Sigmoid colon (tissue), 7 donors: Measurements from ENCODE around the gene MT1F. TPM values are rescaled to one million over a fixed set of nuclear protein-coding genes. Genes with fewer than 3 reads are reported as not detected.
"Not testable (repeated sequence)": the region's sequence is repeated elsewhere in the genome, so short reads cannot be mapped to it uniquely, and the experiment has no call there.

ENCODE experiments used
- DNase-seq: peaks from one replicate; pipeline ENCODE4 v3.0.0-alpha.2; 2019
- H3K27ac ChIP-seq, 4 donors: fragments of 200-600 bp; sonication (generic); one replicate each; pipeline ENCODE4 v1.5.1; 2016 to 2019; ENCODE audit warnings: mild to moderate bottlenecking in 1 of 4
- H3K27me3 ChIP-seq, 3 donors: fragments of 200-600 bp; sonication (generic); one replicate each; pipeline ENCODE4 v1.5.1; 2019; ENCODE audit warnings: mild to moderate bottlenecking in 1 of 3
- H3K36me3 ChIP-seq, 4 donors: fragments of 200-600 bp; sonication (generic); one replicate each; pipeline ENCODE4 v1.5.1; 2016 to 2019
- H3K4me1 ChIP-seq, 4 donors: fragments of 200-600 bp; sonication (generic); one replicate each; pipeline ENCODE4 v1.5.1; 2017 to 2019
- H3K4me3 ChIP-seq, 4 donors: fragments of 200-600 bp; sonication (generic); one replicate each; pipeline ENCODE4 v1.5.1; 2017 to 2019; ENCODE audit warnings: mild to moderate bottlenecking in 2 of 4, moderate library complexity in 1 of 4
- H3K9me3 ChIP-seq, 4 donors: fragments of 200-600 bp in 3 of 4; sonication (generic) in 3 of 4; one replicate each; pipeline versions ENCODE4 v1.5.1 to v1.6.1; 2013 to 2019
- CTCF ChIP-seq, 4 experiments: fragments of 450-650 bp in 3 of 4; fragments of 200-600 bp in 1 of 4; IDR thresholded peaks; one replicate each; pipeline ENCODE4 v1.5.1; 2016 to 2019; ENCODE audit warnings: antibody characterized with exemption in 4 of 4, mild to moderate bottlenecking in 3 of 4, moderate library complexity in 2 of 4
- EP300 ChIP-seq, 4 donors: sonication (generic); formaldehyde crosslinking; IDR thresholded peaks; one replicate each; pipeline ENCODE4 v1.6.1; 2017; ENCODE audit warnings: antibody characterized with exemption in 4 of 4
- POLR2A ChIP-seq, 2 donors: fragments of 450-650 bp; IDR thresholded peaks; one replicate each; pipeline ENCODE4 v1.6.1; 2016; ENCODE audit warnings: antibody characterized with exemption in 2 of 2, mild to moderate bottlenecking in 2 of 2, moderate library complexity in 2 of 2
- POLR2AphosphoS5 ChIP-seq, 4 donors: sonication (generic); formaldehyde crosslinking; IDR thresholded peaks; one replicate each; pipeline ENCODE4 v1.6.1; 2017; ENCODE audit warnings: antibody characterized with exemption in 4 of 4
- WGBS, 2 donors: extraction: QIAGEN DNeasy Blood & Tissue Kit; methylation state at CpG; one replicate each; pipeline ENCODE4 v1.1.7; 2013; 5-methylcytosine and 5-hydroxymethylcytosine counted together
- intact Hi-C: fragments of 100-400 bp; cut with DNase I; formaldehyde crosslinking; loops from one replicate; pipeline ENCODE4 v1.15.1; 2023
- polyA plus RNA-seq, 3 donors: library from polyadenylated mRNA; stranded (reverse); fragments of 200-250 nt; gene quantifications; one replicate each; pipeline ENCODE4 v1.2.3, GENCODE V29; 2013
- total RNA-seq, 4 donors: library from RNA; depleted of rRNA; stranded (reverse); fragments of >200 nt; gene quantifications; one replicate each; pipeline ENCODE4 v1.1.0, GENCODE V29; 2016
- donor health status: healthy with polysubstance abuse.
- donor health status: Bipolar disorder and iron deficiency.
- donor health status: healthy.

Gene MT1F
- total and polyA plus RNA-seq, 7 donors, result 0.71 to 117 (median 3.1) TPM

GRCh38 chr16:56667581-56668571, 10.1 kb downstream of the MT1F start, which contains the start of gene MT1G:
MT1G (minus strand) TSS chr16:56668065; CDS start chr16:56667993, 72 bp downstream.
- TF ChIP-seq CTCF (IDR thresholded peaks at IDR 0.05) (no peak), POLR2AphosphoS5 (IDR thresholded peaks at IDR 0.05) (peak in 3 of 4 donors; percentile 34 to 44 (median 38)), POLR2A (IDR thresholded peaks at IDR 0.05) (peak in 1 of 2 donors; percentile 38), EP300 (IDR thresholded peaks at IDR 0.05) (no peak)
- Histone ChIP-seq H3K27ac (no peak within 1 kb of the TSS), H3K4me3 (peak within 1 kb of the TSS in 2 of 4 donors; percentile 9 to 15), H3K27me3 (peaks cover 12 to 99% (median 75%) of the 10 kb centered on the region in 3 donors), H3K4me1 (peaks cover 0 to 21% (median 15%) of the 10 kb centered on the region in 4 donors), H3K9me3 (no peaks in the 10 kb centered on the region), H3K36me3 (no peaks in the 10 kb centered on the region)
- peak; percentile 80 for DNase-seq
- 9 to 10% methylated on average over 46 of the region's 46 CpGs for WGBS, 2 donors
- intact Hi-C loops, result no loop called here

- Histone ChIP-seq H3K27me3 (peaks cover 8 to 99% (median 65%) of the 10 kb centered on the region in 3 donors), H3K27ac (no peak within 1 kb of the TSS), H3K9me3 (no peaks in the 10 kb centered on the region), H3K4me1 (peaks cover 0 to 17% (median 11%) of the 10 kb centered on the region in 4 donors), H3K36me3 (no peaks in the 10 kb centered on the region), H3K4me3 (no peak within 1 kb of the TSS)
- 12 to 13% methylated on average over 38 of the region's 38 CpGs for WGBS, 2 donors
- intact Hi-C loops, result no loop called here
- no peak for DNase-seq
- TF ChIP-seq CTCF (IDR thresholded peaks at IDR 0.05), result no peak
- TF ChIP-seq EP300 (IDR thresholded peaks at IDR 0.05), result no peak
- no peak for TF ChIP-seq POLR2AphosphoS5 (IDR thresholded peaks at IDR 0.05)
- TF ChIP-seq POLR2A (IDR thresholded peaks at IDR 0.05), result no peak
Observed at GRCh38 chr16:56669005-56669839, 11.5 kb downstream of the MT1F start, which contains the start of gene MT1H. MT1H (plus strand) TSS chr16:56669814; CDS start chr16:56669885, 71 bp downstream.

GRCh38 chr16:56669840-56670619, 12.3 kb downstream of the MT1F start:
- 19 to 38% methylated on average over 19 of the region's 19 CpGs for WGBS, 2 donors
- H3K4me3 ChIP-seq, result no peak overlapping the region
- peaks cover 4 to 99% (median 60%) of the 10 kb centered on the region in 3 donors for H3K27me3 ChIP-seq
- no peak overlapping the region for H3K27ac ChIP-seq
- intact Hi-C loops, result no loop called here
- no peak for DNase-seq
- TF ChIP-seq CTCF (IDR thresholded peaks at IDR 0.05), result no peak
- TF ChIP-seq POLR2AphosphoS5 (IDR thresholded peaks at IDR 0.05), result no peak
- no peak for TF ChIP-seq EP300 (IDR thresholded peaks at IDR 0.05)
- TF ChIP-seq POLR2A (IDR thresholded peaks at IDR 0.05), result no peak
- H3K36me3 ChIP-seq, result no peaks in the 10 kb centered on the region
- peaks cover 0 to 17% (median 11%) of the 10 kb centered on the region in 4 donors for H3K4me1 ChIP-seq
- no peaks in the 10 kb centered on the region for H3K9me3 ChIP-seq

DNA sequence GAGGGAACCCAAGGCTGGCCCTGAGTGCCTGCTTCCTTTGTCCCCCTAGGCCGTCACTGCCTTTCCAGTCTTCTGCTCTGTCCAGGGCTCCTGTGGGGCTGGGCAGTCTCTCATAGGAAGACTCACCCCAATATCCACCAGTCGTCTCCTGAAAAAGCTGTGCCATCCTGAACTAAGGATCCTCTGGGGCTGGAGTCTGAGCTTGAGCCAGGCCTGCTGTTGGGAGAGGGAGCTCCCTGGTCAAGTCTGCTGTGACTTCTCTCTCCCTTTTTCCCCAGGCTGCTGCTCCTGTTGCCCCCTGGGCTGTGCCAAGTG, 12.8 kb downstream of the MT1F start:
- WGBS, 2 donors, result 58 to 89% methylated on average over 2 of the region's 2 CpGs
- H3K4me3 ChIP-seq, result no peak overlapping the region
- H3K27ac ChIP-seq, result no peak overlapping the region
- no peaks in the 10 kb centered on the region for H3K9me3 ChIP-seq
- TF ChIP-seq POLR2A (IDR thresholded peaks at IDR 0.05) (no peak), EP300 (IDR thresholded peaks at IDR 0.05) (no peak), CTCF (IDR thresholded peaks at IDR 0.05) (no peak)
- H3K36me3 ChIP-seq, result no peaks in the 10 kb centered on the region
- peaks cover 6 to 99% (median 61%) of the 10 kb centered on the region in 3 donors for H3K27me3 ChIP-seq
- no peak for DNase-seq
- intact Hi-C loops, result no loop called here
- H3K4me1 ChIP-seq, result peaks cover 0 to 19% (median 13%) of the 10 kb centered on the region in 4 donors

- H3K4me3 ChIP-seq, H3K27ac ChIP-seq, DNase-seq, intact Hi-C loops, H3K9me3 ChIP-seq, H3K36me3 ChIP-seq: not testable (repeated sequence)
- H3K27me3 ChIP-seq, result peaks cover 9 to 99% (median 63%) of the 10 kb centered on the region in 3 donors
- WGBS, 2 donors, result 75 to 88% methylated on average over 2 of the region's 2 CpGs
- peaks cover 0 to 26% (median 21%) of the 10 kb centered on the region in 4 donors for H3K4me1 ChIP-seq
Observed at GRCh38 chr16:56671691-56672090, 13.9 kb downstream of the MT1F start.

DNA sequence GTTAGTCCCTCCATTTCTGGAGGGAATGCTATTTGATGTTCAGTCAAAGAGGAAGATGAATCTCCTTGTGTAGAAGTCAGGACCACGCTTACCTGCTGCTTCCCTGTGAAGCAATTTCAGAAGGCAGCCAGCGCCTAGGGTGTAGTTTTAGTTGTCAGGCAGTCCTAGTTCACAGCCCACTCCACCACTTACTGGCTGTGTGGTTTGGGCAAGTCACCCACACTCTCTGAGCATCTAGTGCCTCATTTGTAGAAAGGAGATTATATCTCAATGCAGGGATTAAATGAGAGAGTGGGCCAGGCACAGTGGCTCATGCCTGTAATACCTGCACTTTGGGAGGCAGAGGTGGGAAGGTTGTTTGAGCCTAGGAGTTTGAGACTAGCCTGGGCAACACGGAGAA, 14.4 kb downstream of the MT1F start:
- H3K27ac ChIP-seq, H3K4me3 ChIP-seq, H3K36me3 ChIP-seq, intact Hi-C loops, DNase-seq, H3K9me3 ChIP-seq: not testable (repeated sequence)
- H3K4me1 ChIP-seq, result peaks cover 0 to 26% (median 21%) of the 10 kb centered on the region in 4 donors
- 76 to 88% methylated on average over 3 of the region's 3 CpGs for WGBS, 2 donors
- H3K27me3 ChIP-seq, result peaks cover 9 to 99% (median 61%) of the 10 kb centered on the region in 3 donors
